Panc1 (cell line): Measurements from ENCODE around the gene ZCCHC14. TPM values are rescaled to one million over a fixed set of nuclear protein-coding genes. Genes with fewer than 3 reads are reported as not detected.

Source experiments
- ATAC-seq: fragments of 200-7000 bp; cut with Tn5 transposase; 2 replicates; pipeline ENCODE4 v1.9.1; 2020; ENCODE audit warnings: mild to moderate bottlenecking, moderate library complexity
- BruUV-seq: library from RNA; stranded (reverse); fragments of 400-500 nt; replicated peaks from 2 replicates; lab custom pipeline; 2021; lab: Mats Ljungman, UMichigan
- CTCF ChIA-PET: fragments of 300-600 bp; sonication (Branson Sonifier 250); formaldehyde crosslinking; loops from one replicate; lab custom pipeline; 2022; ENCODE audit warnings: antibody characterized with exemption; lab: Charles Lee
- POLR2A ChIA-PET: fragments of 300-600 bp; sonication (Branson Sonifier 250); formaldehyde crosslinking; loops from one replicate; lab custom pipeline; 2022; ENCODE audit warnings: antibody characterized with exemption; lab: Charles Lee
- DNase-seq: peaks from one replicate; pipeline ENCODE4 v3.0.0-alpha.2; 2010; ENCODE audit warnings: low read depth, low spot score
- H3K27ac ChIP-seq: 2 replicates; pipeline ENCODE4 v1.5.1; 2011; ENCODE audit warnings: mild to moderate bottlenecking, low read length, inconsistent platforms
- H3K27me3 ChIP-seq: fragments of 200-500 bp; sonication (Bioruptor generic); 2 replicates; pipeline ENCODE4 v1.6.0; 2014; ENCODE audit warnings: low read length, inconsistent platforms; ENCODE audit not compliant: control insufficient read depth, insufficient read depth
- H3K36me3 ChIP-seq: fragments of 200-500 bp; sonication (Bioruptor generic); 2 replicates; pipeline ENCODE4 v1.5.1; 2014; ENCODE audit warnings: inconsistent platforms, mild to moderate bottlenecking, low read length, moderate library complexity; ENCODE audit not compliant: control insufficient read depth, insufficient read depth
- H3K4me1 ChIP-seq: 2 replicates; pipeline ENCODE4 v1.5.1; 2011; ENCODE audit warnings: inconsistent platforms, mild to moderate bottlenecking, low read length, moderate library complexity; ENCODE audit not compliant: control insufficient read depth, insufficient read depth
- H3K4me3 ChIP-seq, 2 experiments: 2 replicates each; pipeline ENCODE4 v1.5.1; 2011 to 2012; ENCODE audit warnings: low read depth in 2 of 2, low read length in 2 of 2, mild to moderate bottlenecking in 2 of 2, inconsistent platforms in 1 of 2, moderate library complexity in 1 of 2
- H3K9me3 ChIP-seq: fragments of 200-500 bp; sonication (Bioruptor generic); 2 replicates; pipeline ENCODE4 v1.5.1; 2014; ENCODE audit warnings: low read depth, mild to moderate bottlenecking, inconsistent platforms, low read length, moderate library complexity; ENCODE audit not compliant: control insufficient read depth, insufficient read depth
- POLR2AphosphoS5 ChIP-seq: IDR thresholded peaks from 2 replicates; pipeline ENCODE4 v1.6.1; 2012; ENCODE audit warnings: mild to moderate bottlenecking, low read depth, low read length, moderate library complexity
- SIN3A ChIP-seq: IDR thresholded peaks from 2 replicates; pipeline ENCODE4 v1.6.1; 2012; ENCODE audit warnings: low read depth, mild to moderate bottlenecking, low read length, moderate library complexity, borderline replicate concordance; ENCODE audit not compliant: insufficient read depth
- TCF7L2 ChIP-seq: IDR thresholded peaks from 2 replicates; pipeline ENCODE4 v1.6.1; 2011; ENCODE audit warnings: mild to moderate bottlenecking, low read depth, low read length, inconsistent platforms
- in situ Hi-C: cut with HindIII; loops from 2 replicates; pipeline ENCODE4 v1.10.0; 2016; ENCODE audit warnings: low sequenced_read_pairs, low pct_unique_long_range_greater_than_20kb
- intact Hi-C: fragments of 100-400 bp; cut with micrococcal nuclease; formaldehyde crosslinking; loops from one replicate; pipeline ENCODE4 v1.10.0; 2022; ENCODE audit not compliant: unreplicated experiment
- total RNA-seq: library from RNA; stranded (reverse); gene quantifications from one replicate; pipeline ENCODE4 v1.2.1, GENCODE V29; 2021; ENCODE audit not compliant: unreplicated experiment
- TF ChIP-seq, protein P1 (sequence below), 2 experiments: IDR thresholded peaks; 2 replicates each; pipeline ENCODE4 v1.6.1; 2011 to 2012; ENCODE audit warnings: low read depth in 2 of 2, control low read depth in 1 of 2, low read length in 1 of 2, mild to moderate bottlenecking in 1 of 2, moderate library complexity in 1 of 2; ENCODE audit not compliant: insufficient read depth in 1 of 2
- TF ChIP-seq, protein P2 (sequence below): fragments of 450-650 bp; IDR thresholded peaks from 2 replicates; pipeline ENCODE4 v1.5.1; 2017; ENCODE audit warnings: mild to moderate bottlenecking

The ZCCHC14 gene
- total RNA-seq, 1 experiment from 2014 or later: 35.0 TPM

DNA sequence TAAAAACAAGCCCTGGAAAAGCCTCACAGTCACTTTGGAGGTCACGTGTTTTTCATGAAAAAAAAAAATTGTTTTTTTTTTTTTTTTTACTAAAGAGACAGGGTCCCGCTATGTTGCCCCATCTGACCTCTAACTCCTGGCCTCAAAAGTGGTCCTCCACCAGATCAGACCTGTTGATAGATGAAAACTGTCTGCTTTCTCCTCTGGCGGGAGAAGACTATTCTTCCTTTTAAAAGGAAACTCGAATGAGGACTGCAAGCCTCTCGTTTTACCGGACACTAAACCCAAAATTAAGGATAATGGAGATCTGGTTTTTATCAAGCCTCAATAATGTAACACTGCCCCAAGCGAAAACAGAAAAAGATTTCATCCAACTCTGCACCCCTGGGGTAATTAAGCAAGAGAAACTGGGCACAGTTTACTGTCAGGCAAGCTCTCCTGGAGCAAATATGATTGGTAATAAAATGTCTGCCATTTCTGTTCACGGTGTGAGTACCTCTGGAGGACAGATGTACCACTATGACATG is 25.8 kb downstream of the ZCCHC14 start:
- Histone ChIP-seq H3K27ac (peak overlapping the region; percentile 82), H3K4me1 (peaks cover 47% of the 10 kb centered on the region), H3K4me3 (no peak overlapping the region), H3K9me3 (no peaks in the 10 kb centered on the region), H3K27me3 (no peaks in the 10 kb centered on the region), H3K36me3 (no peaks in the 10 kb centered on the region)
- ATAC-seq (no peak), DNase-seq (no peak)
- TF ChIP-seq, protein P1, sequence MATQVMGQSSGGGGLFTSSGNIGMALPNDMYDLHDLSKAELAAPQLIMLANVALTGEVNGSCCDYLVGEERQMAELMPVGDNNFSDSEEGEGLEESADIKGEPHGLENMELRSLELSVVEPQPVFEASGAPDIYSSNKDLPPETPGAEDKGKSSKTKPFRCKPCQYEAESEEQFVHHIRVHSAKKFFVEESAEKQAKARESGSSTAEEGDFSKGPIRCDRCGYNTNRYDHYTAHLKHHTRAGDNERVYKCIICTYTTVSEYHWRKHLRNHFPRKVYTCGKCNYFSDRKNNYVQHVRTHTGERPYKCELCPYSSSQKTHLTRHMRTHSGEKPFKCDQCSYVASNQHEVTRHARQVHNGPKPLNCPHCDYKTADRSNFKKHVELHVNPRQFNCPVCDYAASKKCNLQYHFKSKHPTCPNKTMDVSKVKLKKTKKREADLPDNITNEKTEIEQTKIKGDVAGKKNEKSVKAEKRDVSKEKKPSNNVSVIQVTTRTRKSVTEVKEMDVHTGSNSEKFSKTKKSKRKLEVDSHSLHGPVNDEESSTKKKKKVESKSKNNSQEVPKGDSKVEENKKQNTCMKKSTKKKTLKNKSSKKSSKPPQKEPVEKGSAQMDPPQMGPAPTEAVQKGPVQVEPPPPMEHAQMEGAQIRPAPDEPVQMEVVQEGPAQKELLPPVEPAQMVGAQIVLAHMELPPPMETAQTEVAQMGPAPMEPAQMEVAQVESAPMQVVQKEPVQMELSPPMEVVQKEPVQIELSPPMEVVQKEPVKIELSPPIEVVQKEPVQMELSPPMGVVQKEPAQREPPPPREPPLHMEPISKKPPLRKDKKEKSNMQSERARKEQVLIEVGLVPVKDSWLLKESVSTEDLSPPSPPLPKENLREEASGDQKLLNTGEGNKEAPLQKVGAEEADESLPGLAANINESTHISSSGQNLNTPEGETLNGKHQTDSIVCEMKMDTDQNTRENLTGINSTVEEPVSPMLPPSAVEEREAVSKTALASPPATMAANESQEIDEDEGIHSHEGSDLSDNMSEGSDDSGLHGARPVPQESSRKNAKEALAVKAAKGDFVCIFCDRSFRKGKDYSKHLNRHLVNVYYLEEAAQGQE (IDR thresholded peaks at IDR 0.05; ENCODE audit: insufficient read depth in 1 of 2, low read depth in 2 of 2, low read length in 1 of 2): no peak
- TF ChIP-seq SIN3A (no peak), TCF7L2 (no peak), POLR2AphosphoS5 (no peak)
- TF ChIP-seq, protein P2, sequence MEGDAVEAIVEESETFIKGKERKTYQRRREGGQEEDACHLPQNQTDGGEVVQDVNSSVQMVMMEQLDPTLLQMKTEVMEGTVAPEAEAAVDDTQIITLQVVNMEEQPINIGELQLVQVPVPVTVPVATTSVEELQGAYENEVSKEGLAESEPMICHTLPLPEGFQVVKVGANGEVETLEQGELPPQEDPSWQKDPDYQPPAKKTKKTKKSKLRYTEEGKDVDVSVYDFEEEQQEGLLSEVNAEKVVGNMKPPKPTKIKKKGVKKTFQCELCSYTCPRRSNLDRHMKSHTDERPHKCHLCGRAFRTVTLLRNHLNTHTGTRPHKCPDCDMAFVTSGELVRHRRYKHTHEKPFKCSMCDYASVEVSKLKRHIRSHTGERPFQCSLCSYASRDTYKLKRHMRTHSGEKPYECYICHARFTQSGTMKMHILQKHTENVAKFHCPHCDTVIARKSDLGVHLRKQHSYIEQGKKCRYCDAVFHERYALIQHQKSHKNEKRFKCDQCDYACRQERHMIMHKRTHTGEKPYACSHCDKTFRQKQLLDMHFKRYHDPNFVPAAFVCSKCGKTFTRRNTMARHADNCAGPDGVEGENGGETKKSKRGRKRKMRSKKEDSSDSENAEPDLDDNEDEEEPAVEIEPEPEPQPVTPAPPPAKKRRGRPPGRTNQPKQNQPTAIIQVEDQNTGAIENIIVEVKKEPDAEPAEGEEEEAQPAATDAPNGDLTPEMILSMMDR: no peak
- BruUV-seq: no TSS peak
- in situ Hi-C loops: no loop called here
- intact Hi-C loops: no loop called here
- POLR2A ChIA-PET: no interaction called here
- CTCF ChIA-PET: no interaction called here

DNA sequence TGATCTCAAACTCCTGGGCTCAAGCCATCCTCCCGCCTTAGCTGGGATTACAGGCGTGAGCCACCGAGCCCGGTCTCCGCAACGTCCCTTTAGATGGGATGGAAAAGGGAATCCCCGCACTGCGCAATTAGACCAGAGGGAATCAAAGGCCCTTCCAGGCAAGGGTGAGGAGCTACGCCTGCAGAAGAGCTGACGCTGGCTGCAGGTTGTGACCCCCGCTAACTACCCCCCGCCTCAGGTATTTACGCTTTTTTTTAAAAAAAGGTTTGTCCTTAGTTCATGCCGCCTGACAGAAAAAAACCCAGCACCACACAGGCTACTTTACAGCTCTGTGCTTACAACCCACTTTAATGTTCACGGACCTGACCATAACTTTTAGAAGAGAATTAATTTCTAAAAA is 26.9 kb downstream of the ZCCHC14 start:
- POLR2A ChIA-PET: no interaction called here
- H3K27ac ChIP-seq: peak overlapping the region; percentile 82

More for the DNA sequence above, 26.9 kb downstream of the ZCCHC14 start:
- no peak for TF ChIP-seq SIN3A
- TF ChIP-seq, protein P1 (IDR thresholded peaks at IDR 0.05; ENCODE audit: insufficient read depth in 1 of 2, low read depth in 2 of 2, low read length in 1 of 2): no peak
- TF ChIP-seq, protein P2: no peak
- no peak for TF ChIP-seq POLR2AphosphoS5
- TF ChIP-seq TCF7L2: no peak
- no peaks in the 10 kb centered on the region for H3K36me3 ChIP-seq
- H3K9me3 ChIP-seq: no peaks in the 10 kb centered on the region
- in situ Hi-C loops (no loop called here), intact Hi-C loops (no loop called here)
- H3K27me3 ChIP-seq: no peaks in the 10 kb centered on the region
- H3K4me3 ChIP-seq: no peak overlapping the region
- no peak for ATAC-seq
- peaks cover 43% of the 10 kb centered on the region for H3K4me1 ChIP-seq
- BruUV-seq: no TSS peak
- no peak for DNase-seq
- CTCF ChIA-PET: interaction anchor here (0.6 kb wide), 1 partner anchor 93 kb away, joined by 4 read pairs; no protein-coding TSS in a partner anchor
